HG02885 (cell line): ENCODE data around the gene TALDO1.

Source experiments
- ATAC-seq: cut with Tn5 transposase; IDR thresholded peaks from one replicate; pipeline ENCODE4 v1.9.1; 2021; ENCODE audit warnings: mild to moderate bottlenecking; ENCODE audit not compliant: unreplicated experiment, poor library complexity

The TALDO1 gene

GRCh38 chr11:778976-779954 is 32.0 kb downstream of the TALDO1 start:
- no peak for ATAC-seq

GRCh38 chr11:779955-780532 is 32.8 kb downstream of the TALDO1 start:
- ATAC-seq = no peak

- ATAC-seq = no peak
These were observed 35.3 kb downstream of the TALDO1 start for GRCh38 chr11:782264-783174.

GRCh38 chr11:783581-784015 is 36.3 kb downstream of the TALDO1 start:
- no peak for ATAC-seq

GRCh38 chr11:786235-787083 is 39.2 kb downstream of the TALDO1 start:
- ATAC-seq = no peak

- ATAC-seq = no peak
These were observed 39.9 kb downstream of the TALDO1 start for GRCh38 chr11:787084-787675.

- ATAC-seq = no peak
These were observed 40.9 kb downstream of the TALDO1 start for GRCh38 chr11:788009-788640.

GRCh38 chr11:788953-789940 is 42.0 kb downstream of the TALDO1 start:
- ATAC-seq = no peak

GRCh38 chr11:789943-790342 is 42.7 kb downstream of the TALDO1 start, which contains the start of gene CEND1:
CEND1 (minus strand) TSS chr11:790090; CDS start chr11:788576, 1,514 bp downstream.
- no peak for ATAC-seq

- ATAC-seq = no peak
These were observed 43.7 kb downstream of the TALDO1 start for GRCh38 chr11:790721-791564.

GRCh38 chr11:791658-792534 is 44.6 kb downstream of the TALDO1 start:
- no peak for ATAC-seq

GRCh38 chr11:792535-792821 is 45.2 kb downstream of the TALDO1 start:
- ATAC-seq = no peak

- no peak for ATAC-seq
These were observed 45.6 kb downstream of the TALDO1 start for GRCh38 chr11:792873-793272.

- ATAC-seq = no peak
These were observed 46.3 kb downstream of the TALDO1 start for GRCh38 chr11:793556-793955.

- no peak for ATAC-seq
These were observed 46.9 kb downstream of the TALDO1 start for GRCh38 chr11:794013-794765.
